Bronchus fibroblast of lung (primary cell): ENCODE measurements around the gene TNFSF11. TPM values are rescaled to one million over a fixed set of nuclear protein-coding genes. Genes with fewer than 3 reads are reported as not detected.

Source experiments
- total RNA-seq: library from RNA; depleted of rRNA; stranded (reverse); fragments of >200 nt; gene quantifications from 2 replicates; pipeline ENCODE4 v1.2.3, GENCODE V29; 2015

Gene TNFSF11
- total RNA-seq = 0.34 and 0.89 TPM in 2 replicates

GRCh38 chr13:42574011-42574410, at the start of gene TNFSF11:
Gene TNFSF11 (plus strand): TSS chr13:42574152. CDS start chr13:42574304, 152 bp downstream.

Other genes with a start within 250 kb of the TNFSF11 start
- gene FAM216B, start 207.4 kb downstream of the TNFSF11 start, total RNA-seq = not detected in 2 replicates